Uterus (tissue), 2 donors: ENCODE measurements around the gene POLR3E.

Source experiments
- POLR2A ChIP-seq, 2 donors: fragments of 450-650 bp; IDR thresholded peaks; one replicate each; pipeline ENCODE4 v1.6.1; 2016; ENCODE audit warnings: antibody characterized with exemption in 2 of 2, mild to moderate bottlenecking in 1 of 2, moderate library complexity in 1 of 2
- TF ChIP-seq, protein P1 (sequence below), 4 experiments: fragments of 200-600 bp in 2 of 4; fragments of 450-650 bp in 2 of 4; sonication (generic) in 2 of 4; IDR thresholded peaks; one replicate each; pipeline ENCODE4 v1.5.1; 2016 to 2019; ENCODE audit warnings: antibody characterized with exemption in 4 of 4, mild to moderate bottlenecking in 2 of 4, moderate library complexity in 1 of 4

- TF ChIP-seq, protein P1, sequence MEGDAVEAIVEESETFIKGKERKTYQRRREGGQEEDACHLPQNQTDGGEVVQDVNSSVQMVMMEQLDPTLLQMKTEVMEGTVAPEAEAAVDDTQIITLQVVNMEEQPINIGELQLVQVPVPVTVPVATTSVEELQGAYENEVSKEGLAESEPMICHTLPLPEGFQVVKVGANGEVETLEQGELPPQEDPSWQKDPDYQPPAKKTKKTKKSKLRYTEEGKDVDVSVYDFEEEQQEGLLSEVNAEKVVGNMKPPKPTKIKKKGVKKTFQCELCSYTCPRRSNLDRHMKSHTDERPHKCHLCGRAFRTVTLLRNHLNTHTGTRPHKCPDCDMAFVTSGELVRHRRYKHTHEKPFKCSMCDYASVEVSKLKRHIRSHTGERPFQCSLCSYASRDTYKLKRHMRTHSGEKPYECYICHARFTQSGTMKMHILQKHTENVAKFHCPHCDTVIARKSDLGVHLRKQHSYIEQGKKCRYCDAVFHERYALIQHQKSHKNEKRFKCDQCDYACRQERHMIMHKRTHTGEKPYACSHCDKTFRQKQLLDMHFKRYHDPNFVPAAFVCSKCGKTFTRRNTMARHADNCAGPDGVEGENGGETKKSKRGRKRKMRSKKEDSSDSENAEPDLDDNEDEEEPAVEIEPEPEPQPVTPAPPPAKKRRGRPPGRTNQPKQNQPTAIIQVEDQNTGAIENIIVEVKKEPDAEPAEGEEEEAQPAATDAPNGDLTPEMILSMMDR (IDR thresholded peaks at IDR 0.05): no peak
- TF ChIP-seq POLR2A (IDR thresholded peaks at IDR 0.05): no peak
These were observed 49.3 kb downstream of the POLR3E start for GRCh38 chr16:22346483-22346882.
